Suppressor macrophage treated with lipopolysaccharide for 4 hours (primary cell): Measurements from ENCODE around the gene ARHGEF12.

Experiments
- DNase-seq: peaks from one replicate; pipeline ENCODE4 v3.0.0-alpha.2; 2020

Gene ARHGEF12

GRCh38 chr11:120343429-120343828, 7.2 kb downstream of the ARHGEF12 start:
- peak; percentile 56 for DNase-seq

- peak; percentile 73 for DNase-seq
Observed at GRCh38 chr11:120344302-120345004, 8.2 kb downstream of the ARHGEF12 start.

GRCh38 chr11:120346233-120346632, 10.0 kb downstream of the ARHGEF12 start:
- no peak for DNase-seq

- no peak for DNase-seq
Observed at GRCh38 chr11:120350637-120351036, 14.4 kb downstream of the ARHGEF12 start.

- DNase-seq: no peak
Observed at GRCh38 chr11:120352405-120352804, 16.2 kb downstream of the ARHGEF12 start.

- no peak for DNase-seq
Observed at GRCh38 chr11:120354068-120354467, 17.9 kb downstream of the ARHGEF12 start.

- no peak for DNase-seq
Observed at GRCh38 chr11:120354779-120355178, 18.6 kb downstream of the ARHGEF12 start.

- DNase-seq: no peak
Observed at GRCh38 chr11:120357620-120358019, 21.4 kb downstream of the ARHGEF12 start.

GRCh38 chr11:120358729-120359128, 22.5 kb downstream of the ARHGEF12 start:
- DNase-seq: no peak

GRCh38 chr11:120363436-120363835, 27.2 kb downstream of the ARHGEF12 start:
- no peak for DNase-seq

- no peak for DNase-seq
Observed at GRCh38 chr11:120365512-120365911, 29.3 kb downstream of the ARHGEF12 start.

GRCh38 chr11:120372296-120372695, 36.1 kb downstream of the ARHGEF12 start:
- DNase-seq: no peak

GRCh38 chr11:120375076-120375475, 38.9 kb downstream of the ARHGEF12 start:
- DNase-seq: no peak

GRCh38 chr11:120376547-120377182, 40.5 kb downstream of the ARHGEF12 start:
- DNase-seq: no peak

GRCh38 chr11:120378474-120378873, 42.3 kb downstream of the ARHGEF12 start:
- DNase-seq: no peak

- DNase-seq: no peak
Observed at GRCh38 chr11:120381401-120381800, 45.2 kb downstream of the ARHGEF12 start.

GRCh38 chr11:120383518-120384155, 47.4 kb downstream of the ARHGEF12 start:
- no peak for DNase-seq

GRCh38 chr11:120384476-120384875, 48.3 kb downstream of the ARHGEF12 start:
- no peak for DNase-seq

GRCh38 chr11:120385110-120385509, 48.9 kb downstream of the ARHGEF12 start:
- DNase-seq: no peak

GRCh38 chr11:120385655-120386054, 49.4 kb downstream of the ARHGEF12 start:
- DNase-seq: no peak

GRCh38 chr11:120386318-120386717, 50.1 kb downstream of the ARHGEF12 start:
- no peak for DNase-seq

GRCh38 chr11:120386774-120387371, 50.7 kb downstream of the ARHGEF12 start:
- no peak for DNase-seq

- DNase-seq: no peak
Observed at GRCh38 chr11:120388261-120388660, 52.0 kb downstream of the ARHGEF12 start.
